Measurements from ENCODE around the gene CCSER2.

The CCSER2 gene

DNA sequence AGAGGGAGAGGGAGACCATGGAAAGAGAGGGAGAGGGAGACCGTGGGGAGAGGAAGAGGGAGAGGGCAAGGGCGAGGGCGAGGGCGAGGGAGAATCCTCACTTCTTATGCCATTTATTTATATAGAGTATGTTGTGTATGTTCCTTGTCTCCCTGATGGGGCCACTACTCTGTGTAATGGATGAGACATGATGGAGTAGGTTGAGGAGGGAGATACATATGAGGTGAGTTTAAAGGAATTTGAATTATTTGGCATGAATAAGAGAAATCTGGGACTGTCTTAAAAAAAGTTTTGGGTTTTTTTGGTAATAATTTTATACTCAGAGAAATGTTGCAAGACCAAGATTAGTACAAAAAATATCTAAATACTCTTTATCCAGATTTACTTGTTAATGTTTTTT is 20.1 kb downstream of the CCSER2 start:
- Histone ChIP-seq H3K27ac (ENCODE audit: low read depth, low read length) (peak overlapping the region; percentile 85), H3K79me2 (ENCODE audit: control insufficient read depth, insufficient read depth, low read length, unreplicated experiment) (peaks cover 56% of the 10 kb centered on the region)

DNA sequence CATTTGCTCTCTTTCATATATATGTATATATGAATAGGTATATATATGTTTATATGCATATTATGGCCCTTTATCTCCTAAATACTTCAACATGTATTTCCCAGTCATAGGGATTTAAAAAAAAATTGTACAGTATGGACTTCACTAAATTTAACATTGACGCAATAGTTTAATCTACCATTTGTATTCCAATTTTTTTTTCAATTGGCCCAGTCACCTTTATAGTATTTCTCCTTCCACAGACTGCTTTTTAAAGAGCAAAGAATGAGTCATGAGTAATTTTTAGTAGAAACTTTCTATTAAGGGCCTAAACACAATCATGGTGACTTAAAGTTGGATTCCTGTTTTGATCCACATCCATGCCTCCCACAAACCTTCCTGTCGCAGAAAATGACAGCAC is 20.5 kb downstream of the CCSER2 start:
- Histone ChIP-seq H3K4me1 (ENCODE audit: control insufficient read depth, insufficient read depth, low read length, unreplicated experiment) (peaks cover 14% of the 10 kb centered on the region), H3K79me2 (ENCODE audit: control insufficient read depth, insufficient read depth, low read length, unreplicated experiment) (peaks cover 55% of the 10 kb centered on the region), H3K27me3 (ENCODE audit: insufficient read depth, low read length) (no peaks in the 10 kb centered on the region), H2AFZ (ENCODE audit: low read length, unreplicated experiment) (no peak overlapping the region), H3K36me3 (ENCODE audit: insufficient read depth, low read length) (no peaks in the 10 kb centered on the region), H3K4me3 (ENCODE audit: low read depth, low read length) (no peak overlapping the region), H3K27ac (ENCODE audit: low read depth, low read length) (peak overlapping the region; percentile 85)

More for the DNA sequence above, 20.1 kb downstream of the CCSER2 start:
- Histone ChIP-seq H3K4me1 (ENCODE audit: control insufficient read depth, insufficient read depth, low read length, unreplicated experiment) (peaks cover 14% of the 10 kb centered on the region), H3K4me3 (ENCODE audit: low read depth, low read length) (no peak overlapping the region), H3K27me3 (ENCODE audit: insufficient read depth, low read length) (no peaks in the 10 kb centered on the region), H3K36me3 (ENCODE audit: insufficient read depth, low read length) (no peaks in the 10 kb centered on the region), H2AFZ (ENCODE audit: low read length, unreplicated experiment) (no peak overlapping the region)

DNA sequence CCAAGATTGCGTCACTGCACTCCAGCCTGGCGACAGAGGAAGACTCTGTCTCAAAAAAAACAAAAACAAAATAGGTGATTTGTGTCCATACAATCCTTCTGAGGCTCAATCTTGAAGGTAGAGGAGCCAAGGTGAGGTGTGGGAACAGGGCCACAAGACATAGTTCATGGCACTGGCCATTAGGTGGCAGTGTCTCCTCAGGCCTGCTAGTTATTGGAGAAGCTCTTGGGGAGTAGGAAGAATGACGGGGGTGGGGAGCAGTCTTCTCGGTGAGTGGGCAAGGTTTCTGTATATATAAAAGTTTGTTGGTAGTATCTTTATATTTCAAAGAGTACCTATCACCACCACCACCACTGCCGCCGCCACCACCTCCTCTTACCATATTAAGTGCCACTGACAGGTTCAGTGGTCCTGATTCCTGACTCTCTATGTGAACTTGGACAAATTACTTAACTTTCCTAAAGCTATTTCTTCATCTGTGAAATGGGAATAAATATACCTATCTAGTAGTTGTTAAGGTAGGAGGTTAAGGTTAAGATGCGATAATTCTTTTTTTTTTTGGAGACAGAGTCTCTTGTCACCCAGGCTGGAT is 24.0 kb downstream of the CCSER2 start:
- H3K79me2 ChIP-seq (ENCODE audit: control insufficient read depth, insufficient read depth, low read length, unreplicated experiment), result peaks cover 46% of the 10 kb centered on the region
- no peak overlapping the region for H2AFZ ChIP-seq (ENCODE audit: low read length, unreplicated experiment)
- H3K27me3 ChIP-seq (ENCODE audit: insufficient read depth, low read length), result no peaks in the 10 kb centered on the region
- no peak overlapping the region for H3K27ac ChIP-seq (ENCODE audit: low read depth, low read length)
- peaks cover 14% of the 10 kb centered on the region for H3K4me1 ChIP-seq (ENCODE audit: control insufficient read depth, insufficient read depth, low read length, unreplicated experiment)
- no peak overlapping the region for H3K4me3 ChIP-seq (ENCODE audit: low read depth, low read length)
- H3K36me3 ChIP-seq (ENCODE audit: insufficient read depth, low read length), result no peaks in the 10 kb centered on the region

DNA sequence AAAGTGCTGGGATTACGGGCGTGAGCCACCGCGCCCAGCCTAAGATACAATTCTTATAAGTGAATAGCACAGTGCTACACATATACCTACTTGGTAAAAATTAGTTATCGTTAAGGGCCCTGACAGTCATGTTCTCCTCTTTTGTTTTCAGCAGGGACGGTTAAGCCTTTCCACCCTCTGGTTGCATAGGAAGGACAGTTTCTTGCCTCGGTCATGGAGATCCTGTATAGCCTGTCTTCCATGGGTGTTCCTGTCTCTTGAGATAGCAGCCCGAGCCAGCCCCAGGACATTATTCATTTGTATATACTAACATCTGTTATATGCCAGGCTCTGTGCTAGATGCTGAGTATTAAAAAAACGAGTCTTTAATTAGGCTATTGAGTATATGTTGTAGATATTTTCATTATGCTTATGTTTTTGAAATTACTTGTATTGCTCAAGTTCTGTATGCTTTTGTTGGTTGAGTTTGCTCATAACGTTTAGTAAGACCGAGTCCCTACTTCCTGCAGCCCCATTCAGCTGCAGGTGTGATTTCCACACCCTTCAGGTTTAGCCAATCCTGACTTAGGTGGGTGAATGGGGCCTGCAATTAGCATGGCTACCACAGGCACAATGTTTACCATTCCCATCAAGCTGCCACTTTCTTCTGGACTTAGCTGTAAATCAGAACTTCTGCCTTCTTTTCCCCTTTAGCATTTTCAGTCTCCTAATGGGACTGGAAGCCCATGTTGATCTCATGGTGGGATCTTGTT is 24.8 kb downstream of the CCSER2 start:
- H3K4me1 ChIP-seq (ENCODE audit: control insufficient read depth, insufficient read depth, low read length, unreplicated experiment), result peaks cover 19% of the 10 kb centered on the region
- H3K4me3 ChIP-seq (ENCODE audit: low read depth, low read length), result no peak overlapping the region
- no peak overlapping the region for H3K27ac ChIP-seq (ENCODE audit: low read depth, low read length)
- peaks cover 53% of the 10 kb centered on the region for H3K79me2 ChIP-seq (ENCODE audit: control insufficient read depth, insufficient read depth, low read length, unreplicated experiment)
- H2AFZ ChIP-seq (ENCODE audit: low read length, unreplicated experiment), result no peak overlapping the region
- H3K36me3 ChIP-seq (ENCODE audit: insufficient read depth, low read length), result no peaks in the 10 kb centered on the region
- H3K27me3 ChIP-seq (ENCODE audit: insufficient read depth, low read length), result no peaks in the 10 kb centered on the region

DNA sequence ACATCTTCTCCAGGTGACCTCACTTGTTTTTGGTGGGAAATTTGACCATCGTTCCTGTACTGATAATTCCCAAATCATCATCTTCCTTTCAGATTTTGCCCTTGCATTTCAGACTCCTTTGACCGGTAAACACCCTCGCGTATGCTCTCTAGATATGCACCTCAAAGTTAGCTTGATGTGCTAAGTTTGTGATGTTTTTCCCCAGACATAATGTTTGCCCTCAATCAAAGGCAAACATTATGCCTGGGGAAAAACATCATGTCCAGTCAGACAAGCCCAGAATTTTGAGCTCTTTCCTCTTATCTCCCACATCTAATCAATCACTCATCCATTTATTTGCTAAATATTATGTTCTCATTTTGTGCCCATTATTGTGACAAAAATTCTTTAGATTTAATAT is 26.2 kb downstream of the CCSER2 start:
- no peak overlapping the region for H3K27ac ChIP-seq (ENCODE audit: low read depth, low read length)
- H2AFZ ChIP-seq (ENCODE audit: low read length, unreplicated experiment), result no peak overlapping the region
- no peak overlapping the region for H3K4me3 ChIP-seq (ENCODE audit: low read depth, low read length)
- peaks cover 7% of the 10 kb centered on the region for H3K4me1 ChIP-seq (ENCODE audit: control insufficient read depth, insufficient read depth, low read length, unreplicated experiment)
- H3K79me2 ChIP-seq (ENCODE audit: control insufficient read depth, insufficient read depth, low read length, unreplicated experiment), result peaks cover 58% of the 10 kb centered on the region
- H3K36me3 ChIP-seq (ENCODE audit: insufficient read depth, low read length), result no peaks in the 10 kb centered on the region
- no peaks in the 10 kb centered on the region for H3K27me3 ChIP-seq (ENCODE audit: insufficient read depth, low read length)

GRCh38 chr10:84355106-84355505 is 26.7 kb downstream of the CCSER2 start:
- Histone ChIP-seq H3K27me3 (ENCODE audit: insufficient read depth, low read length) (no peaks in the 10 kb centered on the region), H3K36me3 (ENCODE audit: insufficient read depth, low read length) (no peaks in the 10 kb centered on the region), H3K4me1 (ENCODE audit: control insufficient read depth, insufficient read depth, low read length, unreplicated experiment) (peaks cover 6% of the 10 kb centered on the region), H3K27ac (ENCODE audit: low read depth, low read length) (no peak overlapping the region), H3K4me3 (ENCODE audit: low read depth, low read length) (no peak overlapping the region), H3K79me2 (ENCODE audit: control insufficient read depth, insufficient read depth, low read length, unreplicated experiment) (peaks cover 61% of the 10 kb centered on the region), H2AFZ (ENCODE audit: low read length, unreplicated experiment) (no peak overlapping the region)

DNA sequence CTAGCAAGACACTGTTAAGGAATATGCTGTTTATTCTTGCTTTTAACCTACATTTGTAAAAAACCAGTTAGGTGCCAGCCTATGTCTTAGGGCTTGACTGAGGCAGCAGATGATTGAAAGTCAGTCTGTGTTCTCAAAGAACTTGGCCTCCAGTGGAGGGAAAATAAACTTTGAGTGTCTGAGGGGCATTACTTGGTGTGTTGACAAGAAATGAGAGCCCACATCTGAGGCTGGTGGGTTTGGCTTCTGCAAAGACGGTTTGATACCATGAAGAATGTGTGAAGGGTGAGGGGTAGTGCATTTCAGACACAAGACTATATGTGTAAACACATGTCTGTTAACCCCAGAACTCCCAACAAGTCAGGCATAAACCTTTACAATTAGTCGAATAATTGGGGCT is 28.5 kb downstream of the CCSER2 start:
- H3K27me3 ChIP-seq (ENCODE audit: insufficient read depth, low read length), result no peaks in the 10 kb centered on the region
- no peaks in the 10 kb centered on the region for H3K36me3 ChIP-seq (ENCODE audit: insufficient read depth, low read length)
- H3K27ac ChIP-seq (ENCODE audit: low read depth, low read length), result no peak overlapping the region
- H2AFZ ChIP-seq (ENCODE audit: low read length, unreplicated experiment), result no peak overlapping the region
- H3K4me1 ChIP-seq (ENCODE audit: control insufficient read depth, insufficient read depth, low read length, unreplicated experiment), result peaks cover 10% of the 10 kb centered on the region
- peaks cover 68% of the 10 kb centered on the region for H3K79me2 ChIP-seq (ENCODE audit: control insufficient read depth, insufficient read depth, low read length, unreplicated experiment)
- no peak overlapping the region for H3K4me3 ChIP-seq (ENCODE audit: low read depth, low read length)

DNA sequence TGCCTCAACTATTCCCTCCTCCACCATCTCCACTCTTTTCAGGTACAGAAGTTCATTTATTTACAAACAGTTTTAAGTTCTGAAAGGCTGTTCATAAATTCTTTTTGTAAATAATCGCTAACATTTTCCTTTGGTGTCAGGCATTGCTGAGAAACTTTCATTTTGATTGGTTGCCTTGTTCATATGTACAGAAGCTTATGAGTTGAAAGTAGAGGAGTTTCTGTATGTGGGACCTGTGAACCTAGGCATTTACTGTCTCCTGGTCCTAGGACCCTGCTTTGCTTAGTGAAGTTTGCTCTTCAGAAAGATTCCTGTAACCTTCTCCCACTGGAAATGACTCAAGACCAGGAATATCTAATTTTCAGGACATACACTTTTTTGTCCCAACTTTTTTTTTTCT is 30.4 kb downstream of the CCSER2 start:
- H3K27me3 ChIP-seq (ENCODE audit: insufficient read depth, low read length), result no peaks in the 10 kb centered on the region
- no peaks in the 10 kb centered on the region for H3K36me3 ChIP-seq (ENCODE audit: insufficient read depth, low read length)
- no peak overlapping the region for H2AFZ ChIP-seq (ENCODE audit: low read length, unreplicated experiment)
- H3K4me1 ChIP-seq (ENCODE audit: control insufficient read depth, insufficient read depth, low read length, unreplicated experiment), result peaks cover 10% of the 10 kb centered on the region
- no peak overlapping the region for H3K27ac ChIP-seq (ENCODE audit: low read depth, low read length)
- peaks cover 64% of the 10 kb centered on the region for H3K79me2 ChIP-seq (ENCODE audit: control insufficient read depth, insufficient read depth, low read length, unreplicated experiment)
- no peak overlapping the region for H3K4me3 ChIP-seq (ENCODE audit: low read depth, low read length)

DNA sequence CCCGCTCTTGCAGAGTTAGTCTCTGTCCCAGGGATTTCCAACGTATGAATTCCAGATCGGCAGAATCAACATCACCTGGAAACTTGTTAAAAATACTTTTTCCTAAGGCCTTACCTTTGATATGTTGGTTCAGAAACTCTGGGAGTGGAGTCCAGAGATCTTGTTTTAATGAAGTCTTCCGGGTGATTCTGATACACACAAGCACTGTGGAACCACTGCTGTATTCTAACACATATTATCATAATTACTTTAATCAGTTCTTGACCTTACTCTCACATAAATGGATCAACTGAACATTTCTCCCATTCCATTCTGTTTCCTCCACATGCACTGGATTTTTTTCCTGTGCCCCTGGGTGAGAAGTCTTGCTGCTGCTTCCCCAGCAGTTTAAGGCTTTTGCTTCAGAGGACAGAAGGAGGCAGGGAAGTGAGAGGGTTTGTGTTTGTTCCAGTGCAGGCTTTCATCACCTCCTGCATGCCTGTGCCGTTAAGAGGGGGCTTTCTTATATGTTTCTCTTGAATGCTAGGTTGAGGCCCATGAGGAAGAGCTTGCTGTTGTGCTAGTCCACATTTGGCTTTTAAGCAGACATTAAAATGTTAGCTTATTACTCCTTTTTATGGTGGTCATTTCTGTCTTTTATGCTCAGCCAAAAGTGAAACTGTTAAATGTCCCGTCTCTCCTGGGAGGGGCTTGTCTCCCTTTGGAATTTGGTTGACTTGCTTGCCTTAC is 32.4 kb downstream of the CCSER2 start:
- H2AFZ ChIP-seq (ENCODE audit: low read length, unreplicated experiment), result peak overlapping the region; percentile 83
- peaks cover 10% of the 10 kb centered on the region for H3K4me1 ChIP-seq (ENCODE audit: control insufficient read depth, insufficient read depth, low read length, unreplicated experiment)
- H3K79me2 ChIP-seq (ENCODE audit: control insufficient read depth, insufficient read depth, low read length, unreplicated experiment), result peaks cover 61% of the 10 kb centered on the region
- H3K4me3 ChIP-seq (ENCODE audit: low read depth, low read length), result peak overlapping the region; percentile 85
- H3K27me3 ChIP-seq (ENCODE audit: insufficient read depth, low read length), result no peaks in the 10 kb centered on the region
- peak overlapping the region; percentile 9; the same call in 1 of the 2 replicates for H3K27ac ChIP-seq (ENCODE audit: low read depth, low read length)
- no peaks in the 10 kb centered on the region for H3K36me3 ChIP-seq (ENCODE audit: insufficient read depth, low read length)

GRCh38 chr10:84365335-84365881 is 37.0 kb downstream of the CCSER2 start:
- no peaks in the 10 kb centered on the region; the same call in 1 of the 2 replicates for H3K36me3 ChIP-seq (ENCODE audit: insufficient read depth, low read length)
- peaks cover 5% of the 10 kb centered on the region for H3K4me1 ChIP-seq (ENCODE audit: control insufficient read depth, insufficient read depth, low read length, unreplicated experiment)
- no peaks in the 10 kb centered on the region for H3K27me3 ChIP-seq (ENCODE audit: insufficient read depth, low read length)
- H3K4me3 ChIP-seq (ENCODE audit: low read depth, low read length), result no peak overlapping the region
- peaks cover 65% of the 10 kb centered on the region for H3K79me2 ChIP-seq (ENCODE audit: control insufficient read depth, insufficient read depth, low read length, unreplicated experiment)
- no peak overlapping the region for H2AFZ ChIP-seq (ENCODE audit: low read length, unreplicated experiment)
- H3K27ac ChIP-seq (ENCODE audit: low read depth, low read length), result no peak overlapping the region

Data from ACC112 (cell line).